ENCODE measurements around the gene CLDN2.

CLDN2 gene

DNA sequence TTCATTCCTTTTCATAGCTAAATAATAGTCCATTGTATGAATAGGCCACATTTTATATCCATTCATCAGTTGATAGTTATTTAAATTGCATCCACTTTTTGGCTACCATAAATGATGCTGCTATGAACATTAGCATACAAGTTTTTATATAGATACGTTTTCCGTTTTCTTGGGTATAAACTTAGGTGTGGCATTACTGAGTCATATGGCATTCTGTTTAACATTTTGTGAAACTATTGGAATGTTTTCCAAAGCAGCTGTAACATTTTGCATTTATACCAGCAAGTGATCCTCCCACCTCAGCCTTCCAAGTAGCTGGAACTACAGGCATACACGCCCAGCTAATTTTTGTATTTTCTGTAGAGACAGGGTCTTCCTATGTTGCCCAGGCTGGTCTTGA lies 26.3 kb downstream of the CLDN2 start:
- Histone ChIP-seq H3K4me1 (ENCODE audit: control insufficient read depth, insufficient read depth, low read length) (no peaks in the 10 kb centered on the region), H3K9me3 (ENCODE audit: control insufficient read depth, insufficient read depth, low read depth, low read length) (no peaks in the 10 kb centered on the region), H3K4me3 (ENCODE audit: low read depth, low read length) (no peak overlapping the region), H3K27ac (ENCODE audit: extremely low read depth, low read depth, low read length) (no peak overlapping the region), H3K36me3 (ENCODE audit: control insufficient read depth in 2 of 2, insufficient read depth in 1 of 2, low read length in 2 of 2) (peaks cover 7 to 44% of the 10 kb centered on the region in 2 experiments)
- POLR2A ChIA-PET: no interaction called here
- CTCF ChIA-PET: interaction anchor here (0.9 to 1.2 kb wide), 2 partner anchors 9 to 49 kb away, joined by 3 read pairs; no protein-coding TSS in a partner anchor
- no peak for TF ChIP-seq ZNF423 (tag by site-specific recombination; IDR thresholded peaks at IDR 0.05)
- no peak for TF ChIP-seq ZNF426 (tag by site-specific recombination; IDR thresholded peaks at IDR 0.05)
- TF ChIP-seq, protein P1, sequence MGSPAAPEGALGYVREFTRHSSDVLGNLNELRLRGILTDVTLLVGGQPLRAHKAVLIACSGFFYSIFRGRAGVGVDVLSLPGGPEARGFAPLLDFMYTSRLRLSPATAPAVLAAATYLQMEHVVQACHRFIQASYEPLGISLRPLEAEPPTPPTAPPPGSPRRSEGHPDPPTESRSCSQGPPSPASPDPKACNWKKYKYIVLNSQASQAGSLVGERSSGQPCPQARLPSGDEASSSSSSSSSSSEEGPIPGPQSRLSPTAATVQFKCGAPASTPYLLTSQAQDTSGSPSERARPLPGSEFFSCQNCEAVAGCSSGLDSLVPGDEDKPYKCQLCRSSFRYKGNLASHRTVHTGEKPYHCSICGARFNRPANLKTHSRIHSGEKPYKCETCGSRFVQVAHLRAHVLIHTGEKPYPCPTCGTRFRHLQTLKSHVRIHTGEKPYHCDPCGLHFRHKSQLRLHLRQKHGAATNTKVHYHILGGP (tag by site-specific recombination; IDR thresholded peaks at IDR 0.05): no peak
- no peak for TF ChIP-seq BCL11B (tag by site-specific recombination; IDR thresholded peaks at IDR 0.05; ENCODE audit: low read depth)
- TF ChIP-seq ZNF664 (tag by site-specific recombination; IDR thresholded peaks at IDR 0.05): no peak
- TF ChIP-seq, protein P2, sequence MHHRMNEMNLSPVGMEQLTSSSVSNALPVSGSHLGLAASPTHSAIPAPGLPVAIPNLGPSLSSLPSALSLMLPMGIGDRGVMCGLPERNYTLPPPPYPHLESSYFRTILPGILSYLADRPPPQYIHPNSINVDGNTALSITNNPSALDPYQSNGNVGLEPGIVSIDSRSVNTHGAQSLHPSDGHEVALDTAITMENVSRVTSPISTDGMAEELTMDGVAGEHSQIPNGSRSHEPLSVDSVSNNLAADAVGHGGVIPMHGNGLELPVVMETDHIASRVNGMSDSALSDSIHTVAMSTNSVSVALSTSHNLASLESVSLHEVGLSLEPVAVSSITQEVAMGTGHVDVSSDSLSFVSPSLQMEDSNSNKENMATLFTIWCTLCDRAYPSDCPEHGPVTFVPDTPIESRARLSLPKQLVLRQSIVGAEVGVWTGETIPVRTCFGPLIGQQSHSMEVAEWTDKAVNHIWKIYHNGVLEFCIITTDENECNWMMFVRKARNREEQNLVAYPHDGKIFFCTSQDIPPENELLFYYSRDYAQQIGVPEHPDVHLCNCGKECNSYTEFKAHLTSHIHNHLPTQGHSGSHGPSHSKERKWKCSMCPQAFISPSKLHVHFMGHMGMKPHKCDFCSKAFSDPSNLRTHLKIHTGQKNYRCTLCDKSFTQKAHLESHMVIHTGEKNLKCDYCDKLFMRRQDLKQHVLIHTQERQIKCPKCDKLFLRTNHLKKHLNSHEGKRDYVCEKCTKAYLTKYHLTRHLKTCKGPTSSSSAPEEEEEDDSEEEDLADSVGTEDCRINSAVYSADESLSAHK (tag by site-specific recombination; IDR thresholded peaks at IDR 0.05): no peak
- TF ChIP-seq, protein P3, sequence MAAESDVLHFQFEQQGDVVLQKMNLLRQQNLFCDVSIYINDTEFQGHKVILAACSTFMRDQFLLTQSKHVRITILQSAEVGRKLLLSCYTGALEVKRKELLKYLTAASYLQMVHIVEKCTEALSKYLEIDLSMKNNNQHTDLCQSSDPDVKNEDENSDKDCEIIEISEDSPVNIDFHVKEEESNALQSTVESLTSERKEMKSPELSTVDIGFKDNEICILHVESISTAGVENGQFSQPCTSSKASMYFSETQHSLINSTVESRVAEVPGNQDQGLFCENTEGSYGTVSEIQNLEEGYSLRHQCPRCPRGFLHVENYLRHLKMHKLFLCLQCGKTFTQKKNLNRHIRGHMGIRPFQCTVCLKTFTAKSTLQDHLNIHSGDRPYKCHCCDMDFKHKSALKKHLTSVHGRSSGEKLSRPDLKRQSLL (tag by site-specific recombination; IDR thresholded peaks at IDR 0.05): no peak
- TF ChIP-seq ZNF610 (tag by site-specific recombination; IDR thresholded peaks at IDR 0.05; ENCODE audit: borderline replicate concordance): no peak
- no peak for TF ChIP-seq REPIN1 (tag by site-specific recombination; IDR thresholded peaks at IDR 0.05; ENCODE audit: low read depth)
- no peak for TF ChIP-seq ZNF544 (tag by site-specific recombination; IDR thresholded peaks at IDR 0.05)
- no peak for TF ChIP-seq ZNF660 (tag by site-specific recombination; IDR thresholded peaks at IDR 0.05)
- no peak for TF ChIP-seq KLF1 (tag by site-specific recombination; IDR thresholded peaks at IDR 0.05)
- TF ChIP-seq OSR2 (tag by site-specific recombination; IDR thresholded peaks at IDR 0.05): no peak
- TF ChIP-seq ZBTB7A (tag by site-specific recombination; IDR thresholded peaks at IDR 0.05; ENCODE audit: low read depth): no peak

DNA sequence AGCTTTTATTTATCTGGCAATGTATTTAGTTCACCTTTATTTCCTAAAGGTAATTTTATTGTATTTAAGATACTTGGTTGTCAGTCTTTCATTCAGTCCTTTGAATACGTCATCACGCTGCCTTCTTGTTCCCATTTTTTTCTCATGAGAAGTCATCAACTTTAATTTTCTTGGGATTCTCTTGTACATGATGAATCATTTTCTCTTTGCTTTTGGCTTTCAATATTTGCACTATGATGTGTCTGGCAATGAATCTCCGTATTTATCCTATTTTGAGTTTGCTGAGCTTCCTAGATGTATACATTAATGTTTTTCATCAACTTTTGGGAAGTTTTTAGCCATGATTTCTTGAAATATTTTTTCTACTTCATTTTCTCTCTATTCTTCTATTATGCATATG lies 28.4 kb downstream of the CLDN2 start:
- Histone ChIP-seq H3K27ac (ENCODE audit: extremely low read depth, low read depth, low read length) (no peak overlapping the region), H3K9me3 (ENCODE audit: control insufficient read depth, insufficient read depth, low read depth, low read length) (no peaks in the 10 kb centered on the region), H3K36me3 (ENCODE audit: control insufficient read depth in 2 of 2, insufficient read depth in 1 of 2, low read length in 2 of 2) (peaks cover 11 to 37% of the 10 kb centered on the region in 2 experiments), H3K4me3 (ENCODE audit: low read depth, low read length) (no peak overlapping the region), H3K4me1 (ENCODE audit: control insufficient read depth, insufficient read depth, low read length) (no peaks in the 10 kb centered on the region)
- ChIA-PET POLR2A (no interaction called here), CTCF (no interaction called here)
- TF ChIP-seq OSR2 (tag by site-specific recombination; IDR thresholded peaks at IDR 0.05) (no peak), ZNF549 (tag by site-specific recombination; IDR thresholded peaks at IDR 0.05) (no peak), ZNF677 (tag by site-specific recombination; IDR thresholded peaks at IDR 0.05) (no peak), BCL11B (tag by site-specific recombination; IDR thresholded peaks at IDR 0.05; ENCODE audit: low read depth) (no peak), SCRT2 (tag by site-specific recombination; IDR thresholded peaks at IDR 0.05) (no peak)
- TF ChIP-seq, protein P4, sequence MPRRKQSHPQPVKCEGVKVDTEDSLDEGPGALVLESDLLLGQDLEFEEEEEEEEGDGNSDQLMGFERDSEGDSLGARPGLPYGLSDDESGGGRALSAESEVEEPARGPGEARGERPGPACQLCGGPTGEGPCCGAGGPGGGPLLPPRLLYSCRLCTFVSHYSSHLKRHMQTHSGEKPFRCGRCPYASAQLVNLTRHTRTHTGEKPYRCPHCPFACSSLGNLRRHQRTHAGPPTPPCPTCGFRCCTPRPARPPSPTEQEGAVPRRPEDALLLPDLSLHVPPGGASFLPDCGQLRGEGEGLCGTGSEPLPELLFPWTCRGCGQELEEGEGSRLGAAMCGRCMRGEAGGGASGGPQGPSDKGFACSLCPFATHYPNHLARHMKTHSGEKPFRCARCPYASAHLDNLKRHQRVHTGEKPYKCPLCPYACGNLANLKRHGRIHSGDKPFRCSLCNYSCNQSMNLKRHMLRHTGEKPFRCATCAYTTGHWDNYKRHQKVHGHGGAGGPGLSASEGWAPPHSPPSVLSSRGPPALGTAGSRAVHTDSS (tag by site-specific recombination; IDR thresholded peaks at IDR 0.05): no peak
- TF ChIP-seq, protein P5, sequence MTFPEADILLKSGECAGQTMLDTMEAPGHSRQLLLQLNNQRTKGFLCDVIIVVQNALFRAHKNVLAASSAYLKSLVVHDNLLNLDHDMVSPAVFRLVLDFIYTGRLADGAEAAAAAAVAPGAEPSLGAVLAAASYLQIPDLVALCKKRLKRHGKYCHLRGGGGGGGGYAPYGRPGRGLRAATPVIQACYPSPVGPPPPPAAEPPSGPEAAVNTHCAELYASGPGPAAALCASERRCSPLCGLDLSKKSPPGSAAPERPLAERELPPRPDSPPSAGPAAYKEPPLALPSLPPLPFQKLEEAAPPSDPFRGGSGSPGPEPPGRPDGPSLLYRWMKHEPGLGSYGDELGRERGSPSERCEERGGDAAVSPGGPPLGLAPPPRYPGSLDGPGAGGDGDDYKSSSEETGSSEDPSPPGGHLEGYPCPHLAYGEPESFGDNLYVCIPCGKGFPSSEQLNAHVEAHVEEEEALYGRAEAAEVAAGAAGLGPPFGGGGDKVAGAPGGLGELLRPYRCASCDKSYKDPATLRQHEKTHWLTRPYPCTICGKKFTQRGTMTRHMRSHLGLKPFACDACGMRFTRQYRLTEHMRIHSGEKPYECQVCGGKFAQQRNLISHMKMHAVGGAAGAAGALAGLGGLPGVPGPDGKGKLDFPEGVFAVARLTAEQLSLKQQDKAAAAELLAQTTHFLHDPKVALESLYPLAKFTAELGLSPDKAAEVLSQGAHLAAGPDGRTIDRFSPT (tag by site-specific recombination; IDR thresholded peaks at IDR 0.05): no peak
- TF ChIP-seq, protein P6, sequence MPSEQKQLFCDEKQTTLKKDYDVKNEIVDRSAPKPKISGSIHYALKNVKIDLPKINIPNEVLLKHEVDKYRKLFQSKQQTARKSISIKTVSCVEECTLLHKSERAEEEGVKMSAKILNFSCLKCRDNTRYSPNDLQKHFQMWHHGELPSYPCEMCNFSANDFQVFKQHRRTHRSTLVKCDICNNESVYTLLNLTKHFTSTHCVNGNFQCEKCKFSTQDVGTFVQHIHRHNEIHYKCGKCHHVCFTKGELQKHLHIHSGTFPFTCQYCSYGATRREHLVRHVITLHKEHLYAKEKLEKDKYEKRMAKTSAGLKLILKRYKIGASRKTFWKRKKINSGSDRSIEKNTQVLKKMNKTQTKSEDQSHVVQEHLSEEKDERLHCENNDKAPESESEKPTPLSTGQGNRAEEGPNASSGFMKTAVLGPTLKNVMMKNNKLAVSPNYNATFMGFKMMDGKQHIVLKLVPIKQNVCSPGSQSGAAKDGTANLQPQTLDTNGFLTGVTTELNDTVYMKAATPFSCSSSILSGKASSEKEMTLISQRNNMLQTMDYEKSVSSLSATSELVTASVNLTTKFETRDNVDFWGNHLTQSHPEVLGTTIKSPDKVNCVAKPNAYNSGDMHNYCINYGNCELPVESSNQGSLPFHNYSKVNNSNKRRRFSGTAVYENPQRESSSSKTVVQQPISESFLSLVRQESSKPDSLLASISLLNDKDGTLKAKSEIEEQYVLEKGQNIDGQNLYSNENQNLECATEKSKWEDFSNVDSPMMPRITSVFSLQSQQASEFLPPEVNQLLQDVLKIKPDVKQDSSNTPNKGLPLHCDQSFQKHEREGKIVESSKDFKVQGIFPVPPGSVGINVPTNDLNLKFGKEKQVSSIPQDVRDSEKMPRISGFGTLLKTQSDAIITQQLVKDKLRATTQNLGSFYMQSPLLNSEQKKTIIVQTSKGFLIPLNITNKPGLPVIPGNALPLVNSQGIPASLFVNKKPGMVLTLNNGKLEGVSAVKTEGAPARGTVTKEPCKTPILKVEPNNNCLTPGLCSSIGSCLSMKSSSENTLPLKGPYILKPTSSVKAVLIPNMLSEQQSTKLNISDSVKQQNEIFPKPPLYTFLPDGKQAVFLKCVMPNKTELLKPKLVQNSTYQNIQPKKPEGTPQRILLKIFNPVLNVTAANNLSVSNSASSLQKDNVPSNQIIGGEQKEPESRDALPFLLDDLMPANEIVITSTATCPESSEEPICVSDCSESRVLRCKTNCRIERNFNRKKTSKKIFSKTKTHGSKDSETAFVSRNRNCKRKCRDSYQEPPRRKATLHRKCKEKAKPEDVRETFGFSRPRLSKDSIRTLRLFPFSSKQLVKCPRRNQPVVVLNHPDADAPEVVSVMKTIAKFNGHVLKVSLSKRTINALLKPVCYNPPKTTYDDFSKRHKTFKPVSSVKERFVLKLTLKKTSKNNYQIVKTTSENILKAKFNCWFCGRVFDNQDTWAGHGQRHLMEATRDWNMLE (tag by site-specific recombination; conservative IDR thresholded peaks at IDR 0.05; ENCODE audit: low read depth): no peak
